Neural progenitor cell (in vitro differentiated cells): ENCODE results near the gene ARHGAP22.

ENCODE experiments used
- EZH2phosphoT487 ChIP-seq: fragments of 200-600 bp; sonication (generic); IDR thresholded peaks from 2 replicates; pipeline ENCODE4 v1.6.1; 2017; ENCODE audit warnings: antibody characterized with exemption
- TF ChIP-seq, protein P1 (sequence below): fragments of 200-600 bp; sonication (generic); IDR thresholded peaks from 2 replicates; pipeline ENCODE4 v1.5.1; 2017; ENCODE audit warnings: antibody characterized with exemption, mild to moderate bottlenecking

DNA sequence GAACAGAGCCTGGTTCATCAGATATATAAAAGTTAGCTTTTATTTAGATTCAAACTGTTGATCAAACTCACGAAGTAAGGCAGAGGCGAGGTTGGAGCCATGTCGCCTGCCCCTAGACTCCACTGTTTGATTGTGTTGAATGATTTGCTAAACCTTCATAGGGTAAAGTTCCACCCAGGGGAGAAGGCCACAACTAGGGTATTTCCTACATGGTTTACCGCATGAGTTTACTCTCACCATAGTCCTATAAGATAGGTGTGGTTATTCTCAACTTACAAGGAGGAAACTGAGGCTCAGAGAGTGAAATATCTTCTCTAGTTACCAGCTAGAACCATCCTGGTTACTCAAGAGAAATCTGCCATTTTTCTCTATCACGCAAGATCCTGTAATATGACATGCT is 31.8 kb downstream of the ARHGAP22 start:
- TF ChIP-seq, protein P1, sequence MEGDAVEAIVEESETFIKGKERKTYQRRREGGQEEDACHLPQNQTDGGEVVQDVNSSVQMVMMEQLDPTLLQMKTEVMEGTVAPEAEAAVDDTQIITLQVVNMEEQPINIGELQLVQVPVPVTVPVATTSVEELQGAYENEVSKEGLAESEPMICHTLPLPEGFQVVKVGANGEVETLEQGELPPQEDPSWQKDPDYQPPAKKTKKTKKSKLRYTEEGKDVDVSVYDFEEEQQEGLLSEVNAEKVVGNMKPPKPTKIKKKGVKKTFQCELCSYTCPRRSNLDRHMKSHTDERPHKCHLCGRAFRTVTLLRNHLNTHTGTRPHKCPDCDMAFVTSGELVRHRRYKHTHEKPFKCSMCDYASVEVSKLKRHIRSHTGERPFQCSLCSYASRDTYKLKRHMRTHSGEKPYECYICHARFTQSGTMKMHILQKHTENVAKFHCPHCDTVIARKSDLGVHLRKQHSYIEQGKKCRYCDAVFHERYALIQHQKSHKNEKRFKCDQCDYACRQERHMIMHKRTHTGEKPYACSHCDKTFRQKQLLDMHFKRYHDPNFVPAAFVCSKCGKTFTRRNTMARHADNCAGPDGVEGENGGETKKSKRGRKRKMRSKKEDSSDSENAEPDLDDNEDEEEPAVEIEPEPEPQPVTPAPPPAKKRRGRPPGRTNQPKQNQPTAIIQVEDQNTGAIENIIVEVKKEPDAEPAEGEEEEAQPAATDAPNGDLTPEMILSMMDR: no peak
- TF ChIP-seq EZH2phosphoT487: no peak
